Activated T-cell treated with anti-CD3 and anti-CD28 coated beads, Interleukin-2, amount 50 U/mL, for 24 hours (primary cell): ENCODE data around the gene PRLHR.
A peak's percentile ranks its signal among the peaks of the same experiment; 100 is the strongest.

Experiments
- DNase-seq: peaks from one replicate; pipeline ENCODE4 v3.0.0-alpha.2; 2020
- H3K27ac Mint-ChIP-seq: 2 replicates; pipeline ENCODE4 v1.8.0; 2020; ENCODE audit warnings: mild to moderate bottlenecking, mixed read lengths
- H3K27me3 Mint-ChIP-seq: 2 replicates; pipeline ENCODE4 v1.8.0; 2020; ENCODE audit warnings: mixed read lengths
- H3K36me3 Mint-ChIP-seq: 2 replicates; pipeline ENCODE4 v1.8.0; 2020; ENCODE audit warnings: low read depth, mixed read lengths
- H3K4me1 Mint-ChIP-seq: 2 replicates; pipeline ENCODE4 v1.8.0; 2020; ENCODE audit warnings: low read depth, mixed read lengths
- H3K4me3 Mint-ChIP-seq: 2 replicates; pipeline ENCODE4 v1.8.0; 2020; ENCODE audit warnings: mild to moderate bottlenecking, moderate library complexity, mixed read lengths
- H3K9me3 Mint-ChIP-seq: 2 replicates; pipeline ENCODE4 v1.8.0; 2020; ENCODE audit warnings: mixed read lengths

The PRLHR gene

DNA sequence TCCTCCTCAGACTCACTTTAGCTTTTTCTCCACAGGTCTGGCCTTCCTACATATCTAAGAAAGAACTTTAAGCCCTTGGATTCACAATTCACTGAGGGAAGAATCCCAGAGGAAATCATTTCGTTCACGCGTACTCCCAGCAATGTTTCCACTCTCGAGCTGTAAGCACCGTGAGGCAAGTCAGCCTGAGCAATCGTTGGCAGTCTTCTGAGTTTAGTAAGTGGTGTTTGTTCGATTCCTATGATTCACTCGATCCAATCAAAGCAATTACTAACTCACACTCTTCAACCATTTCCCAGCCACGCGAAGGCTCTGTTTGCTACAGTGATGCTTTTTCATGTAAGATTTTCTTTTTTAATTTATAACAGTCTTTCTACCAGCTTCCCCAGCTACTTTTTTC, 10.2 kb upstream of the PRLHR start:
- peaks cover 2% of the 10 kb centered on the region for H3K36me3 Mint-ChIP-seq
- peaks cover 4% of the 10 kb centered on the region for H3K9me3 Mint-ChIP-seq
- H3K27me3 Mint-ChIP-seq = no peaks in the 10 kb centered on the region
- DNase-seq = no peak
- no peaks in the 10 kb centered on the region for H3K4me1 Mint-ChIP-seq
- no peak overlapping the region for H3K4me3 Mint-ChIP-seq
- H3K27ac Mint-ChIP-seq = no peak overlapping the region

- Mint-ChIP-seq H3K27ac (no peak overlapping the region), H3K4me1 (peaks cover 28% of the 10 kb centered on the region), H3K9me3 (no peaks in the 10 kb centered on the region), H3K4me3 (no peak overlapping the region), H3K36me3 (no peaks in the 10 kb centered on the region), H3K27me3 (peaks cover 71% of the 10 kb centered on the region)
- no peak for DNase-seq
These were observed 1.1 kb upstream of the PRLHR start for GRCh38 chr10:118596426-118597124.

GRCh38 chr10:118595064-118595420, 406 bp downstream of the PRLHR start:
- Mint-ChIP-seq H3K36me3 (no peaks in the 10 kb centered on the region), H3K27ac (no peak overlapping the region), H3K9me3 (no peaks in the 10 kb centered on the region)

GRCh38 chr10:118594392-118595063, 920 bp downstream of the PRLHR start:
- H3K36me3 Mint-ChIP-seq = no peaks in the 10 kb centered on the region
- H3K4me1 Mint-ChIP-seq = peaks cover 28% of the 10 kb centered on the region
- no peaks in the 10 kb centered on the region for H3K9me3 Mint-ChIP-seq
- H3K4me3 Mint-ChIP-seq = no peak overlapping the region
- peak; percentile 57 for DNase-seq
- peaks cover 69% of the 10 kb centered on the region for H3K27me3 Mint-ChIP-seq
- no peak overlapping the region for H3K27ac Mint-ChIP-seq

More at GRCh38 chr10:118595064-118595420, 406 bp downstream of the PRLHR start:
- Mint-ChIP-seq H3K4me3 (no peak overlapping the region), H3K4me1 (peaks cover 28% of the 10 kb centered on the region), H3K27me3 (peaks cover 71% of the 10 kb centered on the region)
- no peak for DNase-seq

DNA sequence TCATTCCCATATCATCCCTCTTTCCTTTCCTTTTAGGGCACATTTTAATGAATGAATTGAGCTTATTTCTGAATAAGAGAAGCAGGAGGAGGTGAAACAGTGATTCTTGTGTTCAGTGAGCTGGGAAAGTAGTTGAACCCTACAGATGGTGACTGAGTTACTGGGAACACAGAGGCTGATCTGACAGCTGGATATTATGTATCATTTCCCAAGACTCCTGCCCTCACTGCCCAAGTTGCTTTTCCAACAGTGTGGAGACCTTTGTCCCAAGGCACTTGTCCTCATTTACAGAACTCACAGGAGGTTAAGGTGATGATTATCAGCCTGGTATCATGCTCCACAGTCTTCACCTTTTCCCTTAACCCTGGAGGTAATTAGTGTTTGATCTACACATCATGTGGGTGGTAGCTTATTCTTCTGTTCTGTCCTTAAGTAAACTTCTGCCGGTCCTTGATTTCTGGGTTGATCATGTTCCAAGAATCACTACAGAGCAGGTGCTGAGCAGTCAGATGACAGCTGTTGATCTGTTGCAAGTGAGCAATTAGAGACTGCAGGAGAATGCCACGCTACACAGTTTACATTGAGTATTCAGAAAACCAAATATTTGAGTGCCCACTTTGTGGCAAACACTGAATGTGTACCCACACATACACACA, 2.6 kb downstream of the PRLHR start:
- Mint-ChIP-seq H3K36me3 (no peaks in the 10 kb centered on the region), H3K4me1 (peaks cover 28% of the 10 kb centered on the region), H3K27me3 (peaks cover 67% of the 10 kb centered on the region), H3K9me3 (no peaks in the 10 kb centered on the region), H3K4me3 (no peak overlapping the region), H3K27ac (no peak overlapping the region)
- no peak for DNase-seq

DNA sequence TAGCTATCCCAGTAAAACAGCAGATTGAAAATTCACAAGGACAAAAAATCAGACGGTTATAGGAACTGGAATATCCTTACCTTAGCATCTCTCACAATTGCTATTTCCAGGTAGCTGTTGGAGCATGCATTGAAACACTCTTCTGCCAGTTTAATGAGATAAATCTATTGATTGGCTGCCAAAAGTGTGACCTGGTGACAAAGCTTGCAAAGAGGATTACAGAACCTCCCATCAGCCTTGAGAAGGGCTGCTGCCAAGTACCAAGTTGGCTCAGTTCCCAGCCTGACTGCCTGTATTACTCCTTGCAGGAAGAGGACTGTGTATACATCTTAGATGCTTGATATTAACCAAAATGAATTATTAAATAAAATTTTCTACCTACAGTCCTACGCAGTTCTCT, 5.1 kb downstream of the PRLHR start:
- no peak for DNase-seq
- Mint-ChIP-seq H3K36me3 (no peaks in the 10 kb centered on the region), H3K27me3 (peaks cover 42% of the 10 kb centered on the region), H3K4me1 (peaks cover 13% of the 10 kb centered on the region), H3K4me3 (no peak overlapping the region), H3K27ac (no peak overlapping the region), H3K9me3 (no peaks in the 10 kb centered on the region)

DNA sequence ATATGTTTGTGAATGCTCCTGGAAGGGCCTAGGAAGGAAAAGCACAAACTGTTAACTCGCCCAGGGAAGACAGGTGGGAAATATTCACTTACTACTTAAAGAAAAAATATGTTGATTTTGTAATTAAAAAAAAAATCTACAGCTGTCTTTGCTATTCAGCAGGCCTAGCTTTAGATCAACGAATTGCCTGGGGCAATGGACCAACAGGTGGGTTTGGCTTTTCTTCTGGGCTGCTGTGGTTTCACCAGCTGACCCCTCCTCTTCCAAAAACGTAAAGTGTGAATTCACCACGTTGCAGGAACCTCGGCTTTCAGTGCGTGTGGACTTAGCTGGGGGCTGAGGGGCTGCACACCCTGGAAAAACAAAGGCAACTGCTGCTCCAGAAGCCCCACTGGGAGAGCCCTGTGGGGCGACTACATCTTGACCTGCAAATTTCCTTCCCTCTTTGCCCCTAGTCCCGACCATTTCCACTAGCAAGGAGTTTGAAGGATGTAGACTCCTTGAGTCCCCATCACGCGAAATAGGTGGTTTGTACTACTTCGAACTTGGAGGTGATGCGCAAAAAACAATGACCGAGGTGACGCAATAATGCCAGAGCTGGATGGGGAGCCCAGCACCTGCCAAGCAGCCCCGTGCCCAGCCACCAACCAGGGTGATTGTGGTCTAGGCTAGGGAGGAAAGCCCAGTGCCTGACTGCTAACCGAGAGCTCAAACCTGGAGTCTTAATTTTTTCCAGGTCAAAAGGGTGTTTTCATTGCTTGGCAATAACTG, 7.4 kb downstream of the PRLHR start:
- H3K9me3 Mint-ChIP-seq = no peaks in the 10 kb centered on the region
- H3K27me3 Mint-ChIP-seq = peaks cover 20% of the 10 kb centered on the region
- H3K4me1 Mint-ChIP-seq = no peaks in the 10 kb centered on the region

DNA sequence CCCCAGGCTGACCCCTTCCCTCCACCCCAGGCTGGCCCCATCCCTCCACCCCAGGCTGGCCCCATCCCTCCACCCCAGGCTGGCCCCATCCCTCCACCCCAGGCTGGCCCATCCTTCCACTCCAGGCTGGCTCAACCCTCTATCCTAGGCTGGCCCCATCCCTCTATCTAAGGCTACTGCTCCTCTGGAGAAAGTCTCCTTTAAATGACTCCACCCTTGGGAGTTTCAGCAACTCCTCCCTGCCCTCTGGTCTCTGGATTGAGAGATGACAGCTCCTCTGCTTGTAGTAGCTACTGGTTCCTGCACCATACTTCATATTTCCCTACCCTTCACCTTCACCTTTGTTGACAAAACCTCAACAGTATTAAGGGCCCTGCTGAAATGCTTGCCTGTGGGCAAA, 8.5 kb downstream of the PRLHR start:
- Mint-ChIP-seq H3K27ac (no peak overlapping the region), H3K27me3 (peaks cover 8% of the 10 kb centered on the region), H3K4me3 (no peak overlapping the region), H3K36me3 (no peaks in the 10 kb centered on the region), H3K9me3 (no peaks in the 10 kb centered on the region), H3K4me1 (no peaks in the 10 kb centered on the region)
- no peak for DNase-seq

More for the DNA sequence above, 7.4 kb downstream of the PRLHR start:
- Mint-ChIP-seq H3K27ac (no peak overlapping the region), H3K4me3 (no peak overlapping the region), H3K36me3 (no peaks in the 10 kb centered on the region)
- no peak for DNase-seq

DNA sequence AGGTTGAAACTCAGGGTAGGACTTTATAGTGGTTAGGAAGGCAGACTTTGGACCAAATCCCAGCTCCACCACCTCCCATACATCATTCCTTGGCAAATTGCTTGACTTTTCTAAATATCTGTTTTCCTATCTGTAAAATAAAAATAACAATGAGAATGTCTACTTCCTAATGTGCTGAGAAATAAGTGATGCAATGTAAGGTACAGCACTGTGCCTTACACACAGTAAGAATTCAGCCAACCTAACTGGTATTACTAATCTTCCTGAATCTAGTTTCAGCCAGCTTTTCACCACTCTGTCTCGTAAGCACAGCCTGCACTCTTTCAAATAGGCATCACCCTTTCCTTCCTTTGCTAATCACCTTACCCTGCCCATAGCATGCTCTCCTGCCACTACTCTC, 9.7 kb downstream of the PRLHR start:
- H3K27ac Mint-ChIP-seq = no peak overlapping the region
- peaks cover 6% of the 10 kb centered on the region for H3K27me3 Mint-ChIP-seq
- no peak overlapping the region for H3K4me3 Mint-ChIP-seq
- no peaks in the 10 kb centered on the region for H3K4me1 Mint-ChIP-seq
- H3K9me3 Mint-ChIP-seq = no peaks in the 10 kb centered on the region
- no peaks in the 10 kb centered on the region for H3K36me3 Mint-ChIP-seq
- no peak for DNase-seq

DNA sequence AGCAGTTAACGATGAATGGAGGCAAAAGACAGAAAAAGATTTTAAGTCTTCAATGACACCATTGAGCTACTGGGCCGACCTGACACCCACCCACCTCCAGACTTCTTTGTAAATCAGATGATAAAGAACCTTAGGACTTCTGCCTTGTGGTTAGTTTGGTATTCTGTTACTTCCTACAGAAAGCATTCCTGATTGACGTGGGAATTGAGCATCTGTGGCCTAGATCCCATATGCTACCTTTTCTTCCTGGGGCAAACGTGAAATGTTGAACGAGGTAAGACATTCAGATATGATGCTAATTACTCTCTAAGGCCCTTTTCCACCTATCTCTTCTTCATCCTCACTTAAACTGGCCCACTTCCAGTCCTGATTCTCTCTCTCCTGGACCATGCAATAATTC, 10.2 kb downstream of the PRLHR start:
- H3K27ac Mint-ChIP-seq = no peak overlapping the region
- peaks cover 6% of the 10 kb centered on the region for H3K27me3 Mint-ChIP-seq
- no peak for DNase-seq
- no peaks in the 10 kb centered on the region for H3K4me1 Mint-ChIP-seq
- no peaks in the 10 kb centered on the region for H3K9me3 Mint-ChIP-seq
- no peaks in the 10 kb centered on the region for H3K36me3 Mint-ChIP-seq
- H3K4me3 Mint-ChIP-seq = no peak overlapping the region

GRCh38 chr10:118584181-118584954, 11.1 kb downstream of the PRLHR start:
- Mint-ChIP-seq H3K27me3 (peaks cover 6% of the 10 kb centered on the region), H3K36me3 (no peaks in the 10 kb centered on the region), H3K9me3 (no peaks in the 10 kb centered on the region), H3K27ac (no peak overlapping the region), H3K4me3 (no peak overlapping the region), H3K4me1 (no peaks in the 10 kb centered on the region)
- DNase-seq = no peak

- H3K27ac Mint-ChIP-seq = no peak overlapping the region
- no peaks in the 10 kb centered on the region for H3K36me3 Mint-ChIP-seq
These were observed 11.8 kb downstream of the PRLHR start for GRCh38 chr10:118583611-118584010.

GRCh38 chr10:118582511-118582910, 12.9 kb downstream of the PRLHR start:
- no peaks in the 10 kb centered on the region for H3K27me3 Mint-ChIP-seq
- no peaks in the 10 kb centered on the region for H3K9me3 Mint-ChIP-seq
- H3K36me3 Mint-ChIP-seq = no peaks in the 10 kb centered on the region
- no peaks in the 10 kb centered on the region for H3K4me1 Mint-ChIP-seq
- no peak for DNase-seq
- H3K27ac Mint-ChIP-seq = no peak overlapping the region
- H3K4me3 Mint-ChIP-seq = no peak overlapping the region

More at GRCh38 chr10:118583611-118584010, 11.8 kb downstream of the PRLHR start:
- Mint-ChIP-seq H3K27me3 (peaks cover under 1% of the 10 kb centered on the region), H3K9me3 (no peaks in the 10 kb centered on the region), H3K4me1 (no peaks in the 10 kb centered on the region), H3K4me3 (no peak overlapping the region)
- DNase-seq = no peak

DNA sequence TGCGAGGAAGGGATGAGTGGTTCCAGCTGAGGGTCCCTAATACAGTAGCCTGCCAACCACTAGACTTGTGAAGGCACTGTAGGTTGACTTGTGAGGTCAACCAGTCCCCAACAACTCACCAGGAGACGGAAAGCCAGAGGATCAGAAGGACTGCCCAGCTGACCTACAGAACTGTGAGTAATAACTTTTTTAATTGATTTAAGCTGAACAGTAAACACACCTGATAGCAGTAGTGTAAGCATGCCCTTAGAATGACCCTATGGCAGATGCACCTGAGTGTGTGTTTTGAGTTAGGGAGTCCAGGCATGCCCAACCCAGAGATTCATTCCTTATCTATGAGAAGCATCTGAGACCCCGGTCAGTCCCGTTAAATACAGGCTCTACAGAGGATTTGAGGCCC, 14.1 kb downstream of the PRLHR start:
- Mint-ChIP-seq H3K4me1 (no peaks in the 10 kb centered on the region), H3K4me3 (no peak overlapping the region), H3K27ac (no peak overlapping the region), H3K27me3 (no peaks in the 10 kb centered on the region), H3K9me3 (no peaks in the 10 kb centered on the region), H3K36me3 (no peaks in the 10 kb centered on the region)
- DNase-seq = no peak
